GM12865 (cell line): ENCODE results near the gene LILRA2.
"Not testable (repeated sequence)": the region's sequence is repeated elsewhere in the genome, so short reads cannot be mapped to it uniquely, and the experiment has no call there.

ENCODE experiments used
- DNase-seq: peaks from one replicate; pipeline ENCODE4 v3.0.0; 2010; ENCODE audit warnings: low read depth
- H3K4me3 ChIP-seq: 2 replicates; pipeline ENCODE4 v1.5.1; 2011; ENCODE audit warnings: mild to moderate bottlenecking, low read depth, low read length, control low read depth
- CTCF ChIP-seq: IDR thresholded peaks from 2 replicates; pipeline ENCODE4 v1.5.1; 2011; ENCODE audit warnings: low read length, control low read depth, low read depth, inconsistent platforms; ENCODE audit not compliant: insufficient read depth; ENCODE audit errors: missing control alignments

LILRA2 gene

GRCh38 chr19:54552913-54553310, 20.7 kb upstream of the LILRA2 start:
- H3K4me3 ChIP-seq = no peak overlapping the region
- DNase-seq = no peak
- TF ChIP-seq CTCF = no peak

GRCh38 chr19:54554006-54554405, 19.6 kb upstream of the LILRA2 start:
- no peak for TF ChIP-seq CTCF
- no peak for DNase-seq
- no peak overlapping the region for H3K4me3 ChIP-seq

- TF ChIP-seq CTCF = no peak
- DNase-seq = no peak
- H3K4me3 ChIP-seq = no peak overlapping the region
These were observed 18.7 kb upstream of the LILRA2 start for GRCh38 chr19:54554896-54555295.

GRCh38 chr19:54556194-54556593, 17.4 kb upstream of the LILRA2 start:
- DNase-seq = peak; percentile 64
- no peak for TF ChIP-seq CTCF
- H3K4me3 ChIP-seq = no peak overlapping the region

GRCh38 chr19:54558339-54558738, 15.3 kb upstream of the LILRA2 start:
- no peak for TF ChIP-seq CTCF
- H3K4me3 ChIP-seq = no peak overlapping the region
- no peak for DNase-seq

GRCh38 chr19:54560881-54561385, 12.7 kb upstream of the LILRA2 start:
- TF ChIP-seq CTCF = no peak
- no peak for DNase-seq
- H3K4me3 ChIP-seq = no peak overlapping the region

- H3K4me3 ChIP-seq = no peak overlapping the region
- no peak for DNase-seq
- TF ChIP-seq CTCF = no peak
These were observed 11.8 kb upstream of the LILRA2 start for GRCh38 chr19:54561840-54562239.

GRCh38 chr19:54563206-54563605, 10.4 kb upstream of the LILRA2 start:
- not testable (repeated sequence) for H3K4me3 ChIP-seq, DNase-seq
